NCI-H526 (cell line): ENCODE results near the gene ARG2.

Source experiments
- DNase-seq, 2 experiments: peaks; one replicate each; lab custom pipeline; 2025; lab: John Stamatoyannopoulos, UW

ARG2 gene

GRCh38 chr14:67683842-67684241, 64.1 kb downstream of the ARG2 start:
- DNase-seq = no peak

- no peak for DNase-seq
Measured at GRCh38 chr14:67690011-67690410, 70.3 kb downstream of the ARG2 start.

- peak; percentile 71 to 88 for DNase-seq
Measured at GRCh38 chr14:67694791-67695393, 75.2 kb downstream of the ARG2 start.

- peak; percentile 89 to 94 for DNase-seq
Measured at GRCh38 chr14:67695394-67695949, 75.8 kb downstream of the ARG2 start, which contains the start of gene RDH11. Gene RDH11 (minus strand): TSS chr14:67695764. CDS start chr14:67695703, 61 bp downstream.

GRCh38 chr14:67697006-67697405, 77.3 kb downstream of the ARG2 start:
- no peak for DNase-seq

- DNase-seq = no peak
Measured at GRCh38 chr14:67698179-67698578, 78.5 kb downstream of the ARG2 start.
